IMR-90 (cell line): Measurements from ENCODE around the gene CALML4. TPM values are rescaled to one million over a fixed set of nuclear protein-coding genes. Genes with fewer than 3 reads are reported as not detected.

Experiments
- ATAC-seq: fragments of 200-7000 bp; cut with Tn5 transposase; 2 replicates; pipeline ENCODE4 v1.9.1; 2020; ENCODE audit warnings: low read depth, mild to moderate bottlenecking, moderate library complexity
- BruUV-seq: library from RNA; stranded (reverse); fragments of 400-500 nt; replicated peaks from 2 replicates; lab custom pipeline; 2021; lab: Mats Ljungman, UMichigan
- CTCF ChIA-PET: fragments of 300-600 bp; formaldehyde crosslinking; extraction: SDS; loops from one replicate; lab custom pipeline; 2021; ENCODE audit warnings: antibody characterized with exemption; lab: Yijun Ruan, JAX
- POLR2A ChIA-PET: fragments of 300-600 bp; sonication (Branson Sonifier 250); formaldehyde crosslinking; loops from one replicate; lab custom pipeline; 2022; ENCODE audit warnings: antibody characterized with exemption; ENCODE audit not compliant: unreplicated experiment; lab: Charles Lee
- DNase-seq: peaks from one replicate; pipeline ENCODE4 v3.0.0; 2013
- H2AFZ ChIP-seq: replicated peaks from 2 replicates; pipeline ENCODE3; 2013; ENCODE audit warnings: low read length, mild to moderate bottlenecking; ENCODE audit not compliant: poor library complexity
- H2AK5ac ChIP-seq: 2 replicates; pipeline ENCODE4 v1.6.1; 2013; ENCODE audit warnings: low read depth, low read length, inconsistent platforms
- H2AK9ac ChIP-seq: replicated peaks from 2 replicates; pipeline ENCODE3; 2013; ENCODE audit warnings: mild to moderate bottlenecking, low read depth, low read length, moderate library complexity; ENCODE audit not compliant: poor library complexity
- H2BK120ac ChIP-seq: 2 replicates; pipeline ENCODE4 v1.6.1; 2013; ENCODE audit warnings: low read depth, low read length, inconsistent platforms
- H2BK15ac ChIP-seq: 3 replicates; pipeline ENCODE4 v1.6.1; 2013; ENCODE audit warnings: low read depth, low read length, inconsistent platforms
- H2BK20ac ChIP-seq: 2 replicates; pipeline ENCODE4 v1.6.1; 2013; ENCODE audit warnings: low read depth, mild to moderate bottlenecking, inconsistent platforms, low read length, moderate library complexity
- H2BK5ac ChIP-seq: 2 replicates; pipeline ENCODE4 v1.6.1; 2013; ENCODE audit warnings: mild to moderate bottlenecking, low read depth, low read length, inconsistent platforms; ENCODE audit not compliant: poor library complexity, severe bottlenecking
- H3K14ac ChIP-seq: replicated peaks from 2 replicates; pipeline ENCODE4 v1.6.1; 2013; ENCODE audit warnings: low read depth, low read length, inconsistent platforms
- H3K18ac ChIP-seq: 2 replicates; pipeline ENCODE4 v1.6.1; 2013; ENCODE audit warnings: low read depth, low read length, control low read depth
- H3K23ac ChIP-seq: 2 replicates; pipeline ENCODE4 v1.6.1; 2013; ENCODE audit warnings: low read depth, low read length, inconsistent platforms
- H3K27ac ChIP-seq: 2 replicates; pipeline ENCODE4 v1.5.1; 2013; ENCODE audit warnings: mild to moderate bottlenecking, control low read depth, low read length; ENCODE audit not compliant: insufficient read depth
- H3K27me3 ChIP-seq: 2 replicates; pipeline ENCODE4 v1.6.1; 2013; ENCODE audit warnings: low read length; ENCODE audit not compliant: control insufficient read depth, insufficient read depth
- H3K36me3 ChIP-seq: 2 replicates; pipeline ENCODE4 v1.6.1; 2013; ENCODE audit warnings: low read length, mixed read lengths; ENCODE audit not compliant: control insufficient read depth, insufficient read depth
- H3K4ac ChIP-seq: 2 replicates; pipeline ENCODE4 v1.6.1; 2013; ENCODE audit warnings: low read depth, low read length, inconsistent platforms
- H3K4me1 ChIP-seq: 2 replicates; pipeline ENCODE4 v1.6.1; 2013; ENCODE audit warnings: low read length, mixed read lengths; ENCODE audit not compliant: control insufficient read depth, insufficient read depth
- H3K4me2 ChIP-seq: 2 replicates; pipeline ENCODE4 v1.6.1; 2013; ENCODE audit warnings: low read depth, mild to moderate bottlenecking, control low read depth, low read length, moderate library complexity
- H3K4me3 ChIP-seq: 2 replicates; pipeline ENCODE4 v1.5.1; 2013; ENCODE audit warnings: low read depth, mild to moderate bottlenecking, control low read depth, low read length, moderate library complexity; ENCODE audit not compliant: insufficient read depth
- H3K56ac ChIP-seq: 2 replicates; pipeline ENCODE4 v1.6.1; 2013; ENCODE audit warnings: low read length, inconsistent platforms; ENCODE audit not compliant: insufficient read depth; ENCODE audit errors: extremely low read depth
- H3K79me1 ChIP-seq, 2 experiments: 2 replicates each; pipeline ENCODE4 v1.6.1; 2013; ENCODE audit warnings: low read length in 2 of 2, inconsistent platforms in 1 of 2, low read depth in 1 of 2
- H3K9ac ChIP-seq: 2 replicates; pipeline ENCODE4 v1.6.1; 2013; ENCODE audit warnings: low read depth, low read length, control low read depth
- H3K9me1 ChIP-seq: 2 replicates; pipeline ENCODE4 v1.6.1; 2013; ENCODE audit warnings: low read length, inconsistent platforms; ENCODE audit not compliant: insufficient read depth
- H3K9me3 ChIP-seq: 2 replicates; pipeline ENCODE4 v1.6.1; 2013; ENCODE audit warnings: low read length; ENCODE audit not compliant: control insufficient read depth, insufficient read depth
- H4K20me1 ChIP-seq: 2 replicates; pipeline ENCODE4 v1.6.1; 2013; ENCODE audit warnings: low read length, inconsistent platforms; ENCODE audit not compliant: insufficient read depth
- H4K5ac ChIP-seq: 2 replicates; pipeline ENCODE4 v1.6.1; 2013; ENCODE audit warnings: mild to moderate bottlenecking, low read depth, low read length, control low read depth
- H4K8ac ChIP-seq, 2 experiments: 2 replicates each; pipeline ENCODE4 v1.6.1; 2013; ENCODE audit warnings: low read depth in 2 of 2, low read length in 2 of 2, control low read depth in 1 of 2, inconsistent platforms in 1 of 2
- H4K91ac ChIP-seq: 2 replicates; pipeline ENCODE4 v1.6.1; 2013; ENCODE audit warnings: low read depth, low read length, inconsistent platforms; ENCODE audit not compliant: insufficient read depth
- CEBPB ChIP-seq: IDR thresholded peaks from 2 replicates; pipeline ENCODE4 v1.6.1; 2012; ENCODE audit warnings: low read depth, low read length, improper control_type of control experiment
- CHD1 ChIP-seq: IDR thresholded peaks from 2 replicates; pipeline ENCODE4 v1.6.1; 2012; ENCODE audit warnings: low read depth, low read length, improper control_type of control experiment
- FOS ChIP-seq: fragments of 150-350 bp; IDR thresholded peaks from 2 replicates; pipeline ENCODE4 v1.6.1; 2016; ENCODE audit warnings: low read depth, low read length
- MAFK ChIP-seq: IDR thresholded peaks from 2 replicates; pipeline ENCODE4 v1.6.1; 2012; ENCODE audit warnings: low read depth, low read length, improper control_type of control experiment
- MXI1 ChIP-seq: IDR thresholded peaks from 2 replicates; pipeline ENCODE4 v1.6.1; 2012; ENCODE audit warnings: low read depth, mild to moderate bottlenecking, low read length, moderate library complexity, borderline replicate concordance
- NFE2L2 ChIP-seq: fragments of 150-350 bp; IDR thresholded peaks from 2 replicates; pipeline ENCODE4 v1.6.1; 2016; ENCODE audit warnings: low read depth, mild to moderate bottlenecking, low read length
- POLR2A ChIP-seq: IDR thresholded peaks from 2 replicates; pipeline ENCODE4 v1.6.1; 2012; ENCODE audit warnings: mild to moderate bottlenecking, low read depth, low read length
- RAD21 ChIP-seq: IDR thresholded peaks from 2 replicates; pipeline ENCODE4 v1.6.1; 2012; ENCODE audit warnings: low read length, improper control_type of control experiment
- RFX5 ChIP-seq: IDR thresholded peaks from 2 replicates; pipeline ENCODE4 v1.8.0; 2012; ENCODE audit warnings: low read depth, mild to moderate bottlenecking, low read length, moderate library complexity
- SMC3 ChIP-seq: fragments of 150-350 bp; IDR thresholded peaks from 2 replicates; pipeline ENCODE4 v1.6.1; 2016; ENCODE audit warnings: low read depth, mild to moderate bottlenecking, antibody characterized with exemption, low read length, moderate library complexity
- WGBS, 2 experiments: methylation state at CpG; one replicate each; pipeline versions ENCODE4 v1.1.5 to v1.1.7; 2013; ENCODE audit warnings: missing lambda C conversion rate in 2 of 2; ENCODE audit not compliant: insufficient read length in 1 of 2; ENCODE audit errors: extremely low coverage in 2 of 2; 5-methylcytosine and 5-hydroxymethylcytosine counted together
- dilution Hi-C: fragments of 300-500 bp; cut with HindIII; formaldehyde crosslinking; loops from one replicate; pipeline ENCODE4 v1.14.3; 2018; ENCODE audit warnings: low sequenced_read_pairs; ENCODE audit not compliant: unreplicated experiment
- in situ Hi-C: fragments of 300-500 bp; cut with MboI; formaldehyde crosslinking; loops from 3 replicates; pipeline ENCODE4 v1.14.3; 2019; ENCODE audit warnings: low sequenced_read_pairs, inconsistent platforms, mixed read lengths
- intact Hi-C: fragments of 100-400 bp; cut with micrococcal nuclease; formaldehyde crosslinking; loops from 2 replicates; pipeline ENCODE4 v1.10.0; 2022
- polyA plus RNA-seq, 3 experiments: library from polyadenylated mRNA; depleted of rRNA; stranded (reverse); fragments of >200 nt; gene quantifications; 2 replicates each; pipeline ENCODE4 v1.2.3, GENCODE V29; 2012; ENCODE audit warnings: low replicate concordance in 1 of 3
- total RNA-seq: library from RNA; depleted of rRNA; stranded (reverse); fragments of >200 nt; gene quantifications from 2 replicates; pipeline ENCODE4 v1.2.3, GENCODE V29; 2012
- TF ChIP-seq, protein P1 (sequence below): fragments of 150-350 bp; IDR thresholded peaks from 2 replicates; pipeline ENCODE4 v1.6.1; 2016; ENCODE audit warnings: low read depth, mild to moderate bottlenecking, low read length, moderate library complexity, borderline replicate concordance

The CALML4 gene
- total and polyA plus RNA-seq, 2 of the 4 experiments (the other 2 are of a cell fraction), result 0.36 to 1.3 TPM

GRCh38 chr15:68228143-68228970 lies 23.2 kb upstream of the CALML4 start:
- no peak overlapping the region for H4K91ac ChIP-seq
- peaks cover 11% of the 10 kb centered on the region; the same call in 1 of the 2 replicates for H4K20me1 ChIP-seq
- H2BK5ac ChIP-seq, result no peak overlapping the region
- peak overlapping the region; percentile 94 for H3K4me3 ChIP-seq
- peak overlapping the region; percentile 94 for H3K23ac ChIP-seq
- 33% methylated on average over 16 of the region's 25 CpGs; no CpG with 5 or more reads in 1 of the 2 experiments for WGBS, 2 experiments
- DNase-seq (no peak), ATAC-seq (no peak)
- POLR2A ChIA-PET, result interaction anchor here (0.6 kb wide), 1 partner anchor 37 kb away, joined by 4 read pairs; no protein-coding TSS in a partner anchor
- CTCF ChIA-PET, result no interaction called here
- H3K27me3 ChIP-seq, result no peaks in the 10 kb centered on the region
- intact Hi-C loops (no loop called here), dilution Hi-C loops (no loop called here), in situ Hi-C loops (no loop called here)
- peaks cover 8% of the 10 kb centered on the region for H3K4me1 ChIP-seq
- H3K9me3 ChIP-seq, result no peaks in the 10 kb centered on the region
- peak overlapping the region; percentile 51 for H3K9ac ChIP-seq
- H3K79me1 ChIP-seq, result peaks cover 24 to 52% of the 10 kb centered on the region in 2 experiments
- peak overlapping the region; percentile 9 to 61; a peak in 1 of 4 replicates for H4K8ac ChIP-seq
- TF ChIP-seq MAFK, result no peak
- no peak for TF ChIP-seq SMC3
- no peak for TF ChIP-seq POLR2A
- TF ChIP-seq RAD21, result no peak
- TF ChIP-seq MXI1, result no peak
- TF ChIP-seq, protein P1, sequence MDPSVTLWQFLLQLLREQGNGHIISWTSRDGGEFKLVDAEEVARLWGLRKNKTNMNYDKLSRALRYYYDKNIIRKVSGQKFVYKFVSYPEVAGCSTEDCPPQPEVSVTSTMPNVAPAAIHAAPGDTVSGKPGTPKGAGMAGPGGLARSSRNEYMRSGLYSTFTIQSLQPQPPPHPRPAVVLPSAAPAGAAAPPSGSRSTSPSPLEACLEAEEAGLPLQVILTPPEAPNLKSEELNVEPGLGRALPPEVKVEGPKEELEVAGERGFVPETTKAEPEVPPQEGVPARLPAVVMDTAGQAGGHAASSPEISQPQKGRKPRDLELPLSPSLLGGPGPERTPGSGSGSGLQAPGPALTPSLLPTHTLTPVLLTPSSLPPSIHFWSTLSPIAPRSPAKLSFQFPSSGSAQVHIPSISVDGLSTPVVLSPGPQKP, result no peak
- TF ChIP-seq CHD1, result no peak
- TF ChIP-seq NFE2L2, result no peak
- TF ChIP-seq FOS, result no peak
- no peak for TF ChIP-seq CEBPB
- no peak for TF ChIP-seq RFX5
- H4K5ac ChIP-seq, result no peak overlapping the region
- 0 out of 2 replicates have a peak overlapping the region, but pooled peaks have one; percentile 50 for H3K56ac ChIP-seq
- no peak overlapping the region for H2BK20ac ChIP-seq
- peaks cover 24% of the 10 kb centered on the region for H3K9me1 ChIP-seq
- no peak overlapping the region for H3K18ac ChIP-seq
- no TSS peak for BruUV-seq
- peak overlapping the region; percentile 99 for H2AFZ ChIP-seq
- H3K36me3 ChIP-seq, result no peaks in the 10 kb centered on the region
- no peak overlapping the region for H2BK15ac ChIP-seq
- H2AK5ac ChIP-seq, result peak overlapping the region; percentile 23; the same call in 1 of the 2 replicates
- peak overlapping the region; percentile 93 for H2AK9ac ChIP-seq
- peak overlapping the region; percentile 69 for H3K4me2 ChIP-seq
- H2BK120ac ChIP-seq, result no peak overlapping the region
- peak overlapping the region; percentile 60 for H3K4ac ChIP-seq
- peak overlapping the region; percentile 18; the same call in 1 of the 2 replicates for H3K27ac ChIP-seq
- peak overlapping the region; percentile 53 for H3K14ac ChIP-seq
